D721Med (cell line): ENCODE measurements around the gene NAT10.

Experiments
- DNase-seq: peaks from one replicate; pipeline ENCODE4 v3.0.0; 2011; ENCODE audit warnings: low spot score; ENCODE audit not compliant: insufficient read length
- FAIRE-seq: peaks from 2 replicates; lab custom pipeline; 2011; peaks lifted over from hg19 to GRCh38; lab: Jason Lieb, UNC
- TF ChIP-seq, protein P1 (sequence below): IDR thresholded peaks from 2 replicates; pipeline ENCODE4 v1.5.1; 2012; ENCODE audit warnings: mild to moderate bottlenecking, control low read depth; ENCODE audit not compliant: insufficient read depth; ENCODE audit errors: missing control alignments

The NAT10 gene

DNA sequence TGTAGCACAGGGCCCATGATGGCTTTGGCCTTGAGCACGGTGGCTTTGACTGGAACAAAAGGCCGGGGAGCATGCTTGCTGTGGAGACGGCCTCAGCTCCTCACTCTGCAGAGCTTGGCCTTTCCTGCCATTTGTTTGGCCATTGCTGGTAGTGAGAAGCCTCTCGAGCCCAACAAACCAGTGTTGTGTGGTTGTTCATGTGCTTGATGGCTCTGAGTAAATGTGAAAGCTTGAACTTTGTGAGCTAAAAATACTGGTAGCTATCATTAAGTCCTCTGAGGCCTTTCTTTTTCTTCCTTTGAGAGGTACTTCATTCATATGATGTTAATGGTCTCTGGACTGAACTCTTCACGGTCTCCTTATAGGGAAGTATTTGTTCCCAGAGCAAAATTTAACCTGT lies 39.6 kb downstream of the NAT10 start:
- TF ChIP-seq, protein P1, sequence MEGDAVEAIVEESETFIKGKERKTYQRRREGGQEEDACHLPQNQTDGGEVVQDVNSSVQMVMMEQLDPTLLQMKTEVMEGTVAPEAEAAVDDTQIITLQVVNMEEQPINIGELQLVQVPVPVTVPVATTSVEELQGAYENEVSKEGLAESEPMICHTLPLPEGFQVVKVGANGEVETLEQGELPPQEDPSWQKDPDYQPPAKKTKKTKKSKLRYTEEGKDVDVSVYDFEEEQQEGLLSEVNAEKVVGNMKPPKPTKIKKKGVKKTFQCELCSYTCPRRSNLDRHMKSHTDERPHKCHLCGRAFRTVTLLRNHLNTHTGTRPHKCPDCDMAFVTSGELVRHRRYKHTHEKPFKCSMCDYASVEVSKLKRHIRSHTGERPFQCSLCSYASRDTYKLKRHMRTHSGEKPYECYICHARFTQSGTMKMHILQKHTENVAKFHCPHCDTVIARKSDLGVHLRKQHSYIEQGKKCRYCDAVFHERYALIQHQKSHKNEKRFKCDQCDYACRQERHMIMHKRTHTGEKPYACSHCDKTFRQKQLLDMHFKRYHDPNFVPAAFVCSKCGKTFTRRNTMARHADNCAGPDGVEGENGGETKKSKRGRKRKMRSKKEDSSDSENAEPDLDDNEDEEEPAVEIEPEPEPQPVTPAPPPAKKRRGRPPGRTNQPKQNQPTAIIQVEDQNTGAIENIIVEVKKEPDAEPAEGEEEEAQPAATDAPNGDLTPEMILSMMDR, result no peak
- DNase-seq (no peak), FAIRE-seq (no peak)

DNA sequence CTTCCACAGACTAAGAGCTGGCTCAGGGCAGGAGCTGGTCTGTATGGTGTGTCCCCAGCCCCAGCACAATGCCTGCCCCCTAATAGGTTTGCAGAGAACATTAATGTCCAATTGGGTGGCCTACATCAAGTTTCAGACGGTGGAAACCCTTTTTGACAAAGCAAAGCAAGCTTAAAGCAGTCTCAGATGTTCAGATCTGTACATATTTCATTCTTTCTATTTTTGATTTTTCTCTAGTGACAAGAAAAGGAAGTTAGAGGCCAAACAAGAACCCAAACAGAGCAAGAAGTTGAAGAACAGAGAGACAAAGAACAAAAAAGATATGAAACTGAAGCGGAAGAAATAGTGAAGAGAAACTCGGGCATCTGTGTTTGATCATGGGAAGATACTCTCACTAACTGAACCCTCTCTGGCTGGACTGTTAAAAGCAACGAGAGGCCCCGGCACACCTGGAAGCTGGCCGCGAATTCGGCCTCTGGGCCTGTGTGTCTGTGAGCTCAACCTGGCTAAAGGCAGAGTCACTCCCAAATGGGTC lies 40.5 kb downstream of the NAT10 start:
- DNase-seq, result no peak
- no peak for FAIRE-seq
- TF ChIP-seq, protein P1, result no peak

DNA sequence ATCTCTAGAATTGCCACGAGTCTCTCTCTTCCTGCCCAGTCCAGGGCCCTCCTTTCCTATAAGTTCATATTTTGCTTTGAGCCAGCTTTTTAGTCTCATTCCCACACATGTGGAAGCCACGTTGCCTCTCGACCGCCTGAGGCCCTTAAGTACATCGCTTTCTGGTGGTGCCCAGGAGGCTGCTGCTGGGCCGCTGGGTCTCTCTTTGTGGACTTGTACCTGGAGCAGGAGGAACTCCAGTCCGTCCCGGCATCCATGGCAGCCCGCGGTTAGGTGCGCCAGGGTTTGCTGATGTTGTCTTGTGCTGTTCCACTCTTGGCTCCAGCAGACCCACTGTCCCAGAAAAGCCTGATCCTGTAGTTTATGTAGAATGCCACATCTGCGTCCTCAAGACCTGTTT lies 41.0 kb downstream of the NAT10 start:
- FAIRE-seq, result no peak

DNA sequence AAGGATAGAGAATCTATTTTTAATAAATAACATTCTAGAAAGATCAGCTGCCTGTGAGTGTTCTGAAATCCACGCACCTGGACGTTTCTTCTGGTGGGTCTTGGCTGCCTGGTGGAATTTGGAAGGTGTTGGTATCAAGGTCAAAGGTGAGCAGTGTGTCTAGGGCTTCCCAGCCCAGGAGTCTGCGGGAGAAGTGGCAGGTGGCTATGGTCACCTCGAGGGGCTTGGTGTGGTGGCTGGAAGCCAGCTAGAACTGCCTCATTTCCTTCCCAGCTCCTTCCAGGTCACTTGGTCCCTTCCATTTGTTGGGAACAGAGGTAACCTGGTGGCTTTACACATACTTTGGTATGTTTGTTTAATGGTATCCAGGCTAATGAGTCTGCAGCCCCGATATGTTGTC lies 41.4 kb downstream of the NAT10 start:
- TF ChIP-seq, protein P1, result no peak
- DNase-seq (no peak), FAIRE-seq (no peak)

More for the DNA sequence above, 41.0 kb downstream of the NAT10 start:
- TF ChIP-seq, protein P1, result no peak
- no peak for DNase-seq

DNA sequence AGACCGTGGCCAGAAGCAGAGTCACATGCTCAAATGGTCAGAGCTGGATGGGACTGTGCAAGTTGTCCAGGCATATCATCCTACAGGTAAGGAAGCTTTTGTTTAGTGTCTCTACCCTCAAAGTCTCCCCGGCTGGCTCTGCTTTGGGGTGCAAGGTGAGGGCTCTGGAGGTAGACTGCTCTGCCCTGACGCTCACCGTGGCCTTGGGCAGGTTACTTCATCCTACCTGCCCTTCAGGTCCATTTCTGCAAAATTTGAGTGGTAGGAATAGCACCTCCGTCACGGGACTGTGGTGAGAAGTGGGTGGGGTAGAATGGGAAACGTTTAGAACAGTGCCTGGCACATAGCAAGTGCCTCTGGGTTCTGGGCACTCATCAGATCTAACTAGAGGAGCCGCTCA lies 42.2 kb downstream of the NAT10 start:
- TF ChIP-seq, protein P1, result no peak
- DNase-seq (no peak), FAIRE-seq (no peak)

DNA sequence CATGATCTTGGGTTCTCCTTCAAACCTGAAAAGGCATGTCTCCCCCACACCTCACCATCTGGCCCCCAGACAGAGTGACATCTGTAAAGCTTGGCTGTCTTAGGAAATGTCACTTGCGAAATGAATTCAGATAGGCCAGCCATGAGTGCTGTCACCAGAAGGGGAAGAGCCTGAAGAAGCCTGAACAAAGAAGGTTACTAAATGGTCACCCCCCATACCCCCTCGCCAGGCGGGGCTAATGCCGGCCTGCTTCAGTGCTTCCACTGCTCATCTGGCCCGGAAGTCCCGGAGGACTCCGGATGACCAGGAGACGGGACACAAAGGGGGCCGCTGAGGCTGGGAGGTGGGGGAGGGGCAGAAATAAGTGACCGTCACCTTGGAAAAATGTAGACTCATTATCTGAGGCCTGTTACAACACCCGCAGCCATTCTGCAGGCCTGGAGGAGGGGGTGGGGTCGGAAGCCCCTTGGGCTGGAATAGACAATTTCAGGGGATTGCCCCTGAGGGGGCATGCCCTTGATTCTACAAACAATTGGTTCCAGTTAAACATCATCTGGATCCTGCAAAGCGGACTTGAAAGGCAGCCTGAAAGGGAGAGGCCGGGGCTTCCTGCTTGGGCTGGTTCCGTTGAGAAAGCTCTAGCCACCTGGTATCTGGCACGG lies 43.2 kb downstream of the NAT10 start:
- FAIRE-seq (no peak), DNase-seq (no peak)
- TF ChIP-seq, protein P1, result no peak

DNA sequence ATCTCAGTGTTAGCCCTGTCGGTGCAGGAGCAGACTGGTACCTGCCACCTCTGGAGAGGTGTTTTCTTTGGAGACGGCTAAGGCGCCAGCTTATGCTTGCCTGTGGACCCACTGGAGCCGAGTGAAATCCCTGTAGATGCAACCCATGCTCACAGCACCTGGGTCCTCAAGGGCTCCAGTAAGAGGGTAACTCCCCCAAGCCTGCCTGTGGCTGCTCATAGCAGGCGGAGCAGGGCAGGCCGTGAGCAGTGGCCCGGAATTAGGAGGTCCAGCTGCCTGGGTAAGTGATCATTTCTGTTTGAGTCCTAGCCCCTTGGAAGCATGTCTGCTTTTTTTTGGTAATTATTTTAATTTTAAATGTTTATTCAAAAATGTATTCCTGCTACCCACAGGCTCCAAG lies 43.8 kb downstream of the NAT10 start:
- no peak for FAIRE-seq
- TF ChIP-seq, protein P1, result no peak
- DNase-seq, result no peak
